Renal pelvis (tissue), 4 donors: ENCODE results near the gene BCAT1. TPM values are rescaled to one million over a fixed set of nuclear protein-coding genes. Genes with fewer than 3 reads are reported as not detected.
"Not testable (repeated sequence)": the region's sequence is repeated elsewhere in the genome, so short reads cannot be mapped to it uniquely, and the experiment has no call there.

Experiments
- DNase-seq: peaks from one replicate; pipeline ENCODE4 v3.0.0-alpha.2; 2013
- polyA plus RNA-seq, 3 donors: library from polyadenylated mRNA; unstranded; fragments of 120-200 nt; gene quantifications; one replicate each; pipeline ENCODE4 v1.2.1, GENCODE V29; 2013; ENCODE audit not compliant: insufficient read length in 3 of 3

The BCAT1 gene
- polyA plus RNA-seq, 3 donors = 45.7 to 64.2 (median 55.3) TPM

GRCh38 chr12:24931666-24932405 is 17.1 kb downstream of the BCAT1 start:
- DNase-seq = no peak

- DNase-seq = no peak
Observed at GRCh38 chr12:24929953-24930352, 18.9 kb downstream of the BCAT1 start.

- not testable (repeated sequence) for DNase-seq
Observed at GRCh38 chr12:24928533-24929306, 20.2 kb downstream of the BCAT1 start.

GRCh38 chr12:24928131-24928530 is 20.8 kb downstream of the BCAT1 start:
- DNase-seq = no peak

- not testable (repeated sequence) for DNase-seq
Observed at GRCh38 chr12:24926080-24926479, 22.8 kb downstream of the BCAT1 start.

GRCh38 chr12:24922090-24922489 is 26.8 kb downstream of the BCAT1 start:
- DNase-seq = no peak

GRCh38 chr12:24921251-24922038 is 27.5 kb downstream of the BCAT1 start:
- DNase-seq = no peak

- DNase-seq = no peak
Observed at GRCh38 chr12:24920141-24920540, 28.8 kb downstream of the BCAT1 start.

- DNase-seq = no peak
Observed at GRCh38 chr12:24919346-24920001, 29.4 kb downstream of the BCAT1 start.

GRCh38 chr12:24918596-24918995 is 30.3 kb downstream of the BCAT1 start:
- DNase-seq = no peak

GRCh38 chr12:24915501-24915900 is 33.4 kb downstream of the BCAT1 start:
- DNase-seq = no peak

- DNase-seq = no peak
Observed at GRCh38 chr12:24913953-24914352, 34.9 kb downstream of the BCAT1 start.

GRCh38 chr12:24913130-24913529 is 35.8 kb downstream of the BCAT1 start:
- DNase-seq = no peak

GRCh38 chr12:24911271-24911791 is 37.6 kb downstream of the BCAT1 start:
- no peak for DNase-seq

GRCh38 chr12:24910192-24910591 is 38.7 kb downstream of the BCAT1 start:
- DNase-seq = not testable (repeated sequence)

GRCh38 chr12:24909667-24910066 is 39.2 kb downstream of the BCAT1 start:
- no peak for DNase-seq

- no peak for DNase-seq
Observed at GRCh38 chr12:24907464-24907863, 41.4 kb downstream of the BCAT1 start.

GRCh38 chr12:24906141-24906540 is 42.8 kb downstream of the BCAT1 start:
- DNase-seq = no peak

GRCh38 chr12:24905431-24905830 is 43.5 kb downstream of the BCAT1 start:
- DNase-seq = no peak

GRCh38 chr12:24904871-24905270 is 44.0 kb downstream of the BCAT1 start:
- DNase-seq = no peak

GRCh38 chr12:24903329-24904088 is 45.4 kb downstream of the BCAT1 start:
- no peak for DNase-seq
